NCI-H526 treated with DMSO at 0.1 percent for 48 hours (cell line): Measurements from ENCODE around the gene PDIA2.

Experiments used
- DNase-seq: peaks from one replicate; lab custom pipeline; 2025; lab: John Stamatoyannopoulos, UW

PDIA2 gene

DNA sequence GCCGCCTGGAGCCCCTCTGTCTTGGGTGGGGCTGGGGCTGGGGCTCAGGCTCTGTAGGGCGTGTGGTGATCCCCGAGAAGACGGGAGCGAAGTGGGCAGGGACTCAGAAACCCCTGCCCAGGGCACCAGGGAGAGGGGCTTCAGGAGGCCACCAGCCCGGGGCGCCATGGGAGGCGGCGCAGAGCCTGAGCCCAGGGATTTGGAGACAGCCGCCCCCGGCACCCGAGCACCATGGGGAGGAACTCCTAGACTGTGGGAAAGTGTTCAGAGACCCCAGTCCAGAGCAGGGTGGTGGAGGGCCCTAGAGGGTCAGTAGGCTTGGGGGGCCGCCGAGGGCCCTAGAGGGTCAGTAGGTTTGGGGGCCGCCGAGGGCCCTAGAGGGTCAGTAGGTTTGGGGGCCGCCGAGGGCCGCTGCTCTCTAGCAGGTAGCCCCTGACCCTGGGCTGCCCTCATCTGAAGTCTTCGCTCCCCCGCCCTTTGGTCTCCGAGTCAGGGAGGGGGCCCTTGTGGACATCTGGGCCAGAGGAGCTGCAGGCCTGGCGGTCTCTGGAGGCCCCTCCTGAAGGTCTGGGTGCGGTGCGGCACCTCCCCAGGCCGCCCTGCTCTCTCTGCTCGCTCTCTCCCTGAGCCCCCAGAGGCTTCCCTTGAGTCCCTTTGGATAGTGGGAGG lies 1.8 kb upstream of the PDIA2 start:
- DNase-seq, result no peak

- no peak for DNase-seq
Measured at GRCh38 chr16:281660-282255, 1.2 kb upstream of the PDIA2 start.

- no peak for DNase-seq
Measured at GRCh38 chr16:282491-282890, 473 bp upstream of the PDIA2 start.

DNA sequence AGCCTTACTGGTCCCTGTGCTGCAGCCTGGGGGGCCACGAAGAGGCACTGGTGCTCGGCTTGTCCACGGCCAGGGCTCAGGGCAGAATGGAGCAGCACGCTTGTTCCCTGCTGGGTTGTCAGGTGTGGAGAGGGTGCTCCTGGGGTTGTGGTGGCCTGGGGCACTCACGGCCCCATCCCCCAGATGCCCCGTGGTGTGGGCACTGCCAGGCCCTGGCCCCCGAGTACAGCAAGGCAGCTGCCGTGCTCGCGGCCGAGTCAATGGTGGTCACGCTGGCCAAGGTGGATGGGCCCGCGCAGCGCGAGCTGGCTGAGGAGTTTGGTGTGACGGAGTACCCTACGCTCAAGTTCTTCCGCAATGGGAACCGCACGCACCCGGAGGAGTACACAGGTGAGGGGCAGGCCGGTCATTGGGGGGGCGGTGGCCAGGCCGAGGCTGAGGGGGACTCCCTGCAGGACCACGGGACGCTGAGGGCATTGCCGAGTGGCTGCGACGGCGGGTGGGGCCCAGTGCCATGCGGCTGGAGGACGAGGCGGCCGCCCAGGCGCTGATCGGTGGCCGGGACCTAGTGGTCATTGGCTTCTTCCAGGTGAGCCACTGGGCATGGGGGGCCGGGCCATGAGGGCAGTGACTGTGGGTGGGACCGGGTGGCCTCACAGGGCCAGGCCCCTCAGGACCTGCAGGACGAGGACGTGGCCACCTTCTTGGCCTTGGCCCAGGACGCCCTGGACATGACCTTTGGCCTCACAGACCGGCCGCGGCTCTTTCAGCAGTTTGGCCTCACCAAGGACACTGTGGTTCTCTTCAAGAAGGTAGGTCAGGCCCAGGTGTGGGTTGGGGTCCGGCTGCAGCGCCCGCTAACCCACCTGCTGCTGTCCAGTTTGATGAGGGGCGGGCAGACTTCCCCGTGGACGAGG lies 1.5 kb downstream of the PDIA2 start:
- DNase-seq, result no peak

GRCh38 chr16:285146-286055 lies 2.4 kb downstream of the PDIA2 start:
- DNase-seq, result no peak

- no peak for DNase-seq
Measured at GRCh38 chr16:286491-287297, 3.7 kb downstream of the PDIA2 start.

DNA sequence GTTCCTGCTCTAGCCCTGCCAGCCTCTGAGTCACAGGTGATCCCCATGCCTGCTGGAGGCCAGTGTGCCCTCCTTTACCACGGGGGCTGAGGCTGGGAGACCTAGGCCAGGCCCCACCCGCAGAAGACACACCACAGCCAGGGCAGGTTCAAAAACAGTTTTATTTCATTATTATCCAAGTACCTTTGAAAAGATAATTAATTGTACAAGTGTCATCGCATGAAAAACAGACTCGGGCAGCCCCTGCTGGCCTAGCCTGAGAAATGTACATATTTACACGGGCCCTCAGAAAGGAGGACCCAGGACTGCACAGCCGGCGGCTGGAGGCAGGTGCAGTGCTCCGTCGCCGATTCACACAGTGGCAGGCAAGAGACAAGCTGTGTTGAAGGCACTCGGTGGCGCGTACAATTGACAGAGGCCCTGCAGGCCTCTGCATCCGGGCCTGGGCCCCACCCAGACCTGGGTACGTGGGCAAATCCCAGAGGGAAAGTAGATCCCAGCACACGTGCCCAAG lies 4.4 kb downstream of the PDIA2 start:
- DNase-seq, result no peak

DNA sequence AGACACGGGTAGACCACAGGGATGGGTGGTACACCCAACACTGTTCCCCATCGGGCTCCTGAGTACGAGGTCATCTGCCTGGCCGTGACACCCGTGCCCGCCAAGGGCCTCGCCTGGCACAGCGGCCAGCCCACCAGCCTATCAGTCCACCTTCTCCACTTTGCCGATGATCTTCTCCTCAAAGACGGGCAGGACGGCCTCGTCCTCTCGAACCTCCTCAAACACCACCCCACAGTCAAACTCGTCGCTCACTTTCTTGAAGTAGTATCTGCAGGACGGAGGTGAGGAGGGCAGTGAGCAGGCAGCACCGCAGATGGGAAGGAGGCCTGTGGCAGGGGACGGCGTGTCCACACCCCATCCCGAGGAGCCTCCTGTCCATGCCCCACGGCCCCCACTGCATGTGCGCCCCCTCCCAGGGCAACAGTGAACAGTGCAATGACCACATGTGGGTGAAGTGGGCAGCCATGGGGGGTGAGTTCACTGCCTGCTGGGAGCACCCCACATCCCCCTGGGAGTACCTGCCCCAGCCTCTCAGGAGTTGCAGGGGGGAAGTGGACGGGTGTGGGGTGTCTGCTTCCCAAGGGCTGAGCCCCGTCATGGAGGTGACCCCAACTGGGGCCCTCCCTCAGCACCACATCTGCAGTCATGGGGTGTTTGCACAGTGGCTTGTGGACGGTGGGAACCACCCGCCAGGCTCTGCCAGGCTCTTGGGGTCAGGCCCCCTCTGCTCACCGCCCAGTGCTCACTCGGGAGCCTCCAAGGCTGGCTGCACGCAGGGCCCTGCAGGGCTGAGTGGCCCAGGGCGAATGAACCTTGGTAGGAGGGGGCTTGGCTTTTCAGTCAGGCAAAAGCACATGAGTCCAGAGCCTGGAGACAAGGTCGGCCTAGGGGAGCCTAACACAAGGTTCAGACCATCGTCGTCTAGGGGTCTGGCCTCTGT lies 5.3 kb downstream of the PDIA2 start:
- no peak for DNase-seq

- no peak for DNase-seq
Measured at GRCh38 chr16:289395-289997, 6.5 kb downstream of the PDIA2 start.

DNA sequence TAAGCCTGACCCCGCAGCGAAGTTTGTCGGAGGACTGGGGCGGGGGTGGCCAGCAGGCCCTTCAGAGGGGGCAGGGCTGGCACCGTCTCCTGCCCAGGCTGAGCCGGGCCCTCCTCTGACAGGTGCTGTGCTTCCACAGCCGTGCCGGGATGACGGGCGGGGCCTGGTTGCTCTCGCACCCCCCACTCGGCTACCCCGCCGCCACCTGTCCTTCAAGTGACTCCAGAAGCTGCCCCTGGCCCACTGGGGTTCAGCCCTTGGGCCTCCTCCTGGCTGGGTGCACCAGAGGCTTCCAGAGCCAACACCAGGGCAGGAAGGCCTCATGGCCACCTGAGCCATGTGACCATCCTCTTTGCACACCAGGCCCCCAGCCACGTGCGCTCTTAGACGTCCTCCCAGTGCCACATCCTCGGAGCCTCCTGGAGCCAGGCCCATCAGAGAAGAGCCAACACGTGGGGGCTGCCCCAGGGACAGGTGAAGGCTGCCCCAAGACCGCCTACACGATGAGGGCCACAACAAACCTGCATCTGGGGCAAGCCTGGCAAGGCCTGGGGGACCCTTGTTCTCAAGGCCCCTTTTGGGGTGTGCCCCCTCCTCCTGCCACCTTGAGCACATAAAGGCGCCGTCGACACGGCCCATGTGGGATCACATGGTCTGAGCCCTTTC lies 7.2 kb downstream of the PDIA2 start:
- no peak for DNase-seq

DNA sequence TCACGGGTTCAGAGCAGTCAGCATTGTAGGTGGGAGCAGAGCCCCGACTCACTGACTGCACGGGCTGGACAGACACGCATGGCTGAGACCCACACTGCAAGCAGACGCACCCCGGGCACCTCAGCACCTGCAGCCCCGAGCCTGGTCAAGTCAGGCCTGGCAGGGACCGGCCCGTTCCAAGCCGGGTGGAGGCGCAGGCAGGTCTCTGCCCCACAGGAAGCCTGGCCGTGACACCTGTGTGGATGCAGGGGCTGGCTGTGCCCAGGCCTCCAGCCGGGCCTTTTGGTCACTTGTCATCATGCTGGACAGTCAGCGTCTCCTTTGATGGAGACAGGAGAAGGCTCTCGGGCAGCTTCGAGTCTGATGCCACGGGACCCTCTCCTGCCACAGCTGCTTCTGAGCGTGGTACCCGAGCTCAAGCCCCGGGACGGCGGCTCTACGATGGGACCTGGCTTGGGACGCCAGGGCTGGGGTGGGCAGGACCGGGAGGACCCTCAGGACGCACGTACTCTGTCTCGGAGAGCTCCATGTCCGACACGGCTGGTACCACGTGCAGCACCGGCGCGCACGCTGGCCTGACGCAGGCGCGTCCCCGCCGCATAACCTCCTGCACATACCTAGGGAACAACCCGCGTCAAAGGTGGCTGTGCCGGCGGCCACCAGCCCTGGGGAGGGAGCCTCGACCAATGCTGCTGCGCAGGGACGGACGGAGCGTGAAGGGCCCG lies 7.9 kb downstream of the PDIA2 start:
- no peak for DNase-seq

DNA sequence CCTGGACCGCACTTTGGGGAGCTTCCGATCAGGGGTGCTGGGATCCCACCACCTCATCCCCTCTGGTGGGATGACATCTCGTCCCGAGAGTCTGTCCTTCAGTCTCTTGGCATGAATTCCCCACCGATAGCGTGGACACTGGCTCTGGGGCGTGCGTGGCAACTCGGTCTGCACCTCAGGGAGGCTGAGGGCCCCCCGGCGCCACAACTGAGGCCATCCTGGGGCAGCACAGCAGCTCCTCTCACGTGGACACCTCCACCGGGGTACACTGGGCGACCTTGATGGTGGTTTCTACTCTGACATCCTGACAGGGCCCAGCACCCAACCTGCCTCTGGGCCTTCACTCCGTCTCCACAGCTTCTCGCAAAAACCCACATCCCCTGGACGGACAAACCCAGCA lies 8.6 kb downstream of the PDIA2 start:
- no peak for DNase-seq

- DNase-seq, result no peak
Measured at GRCh38 chr16:293043-293775, 10.2 kb downstream of the PDIA2 start.

DNA sequence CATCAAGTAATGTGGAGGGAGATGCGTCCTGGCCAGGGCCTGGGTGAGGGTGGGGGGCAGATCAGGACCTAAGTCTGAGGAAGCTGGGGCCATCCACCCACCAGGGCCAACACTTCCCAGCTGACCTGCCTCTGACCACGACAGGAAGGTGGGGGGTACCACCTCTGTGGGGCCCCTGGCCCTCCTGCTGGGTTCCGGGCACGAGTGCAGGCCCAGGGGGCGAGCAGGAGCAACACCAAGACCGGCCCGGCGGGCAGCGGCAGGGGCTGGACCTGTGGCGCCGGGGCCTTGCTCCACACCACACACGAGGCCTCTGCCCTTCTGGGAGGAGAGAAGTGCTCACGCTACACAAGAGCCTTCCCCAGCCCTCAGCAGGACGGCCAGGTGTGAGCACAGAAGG lies 13.3 kb downstream of the PDIA2 start:
- no peak for DNase-seq

- DNase-seq, result no peak
Measured at GRCh38 chr16:296806-297510, 14.0 kb downstream of the PDIA2 start.

DNA sequence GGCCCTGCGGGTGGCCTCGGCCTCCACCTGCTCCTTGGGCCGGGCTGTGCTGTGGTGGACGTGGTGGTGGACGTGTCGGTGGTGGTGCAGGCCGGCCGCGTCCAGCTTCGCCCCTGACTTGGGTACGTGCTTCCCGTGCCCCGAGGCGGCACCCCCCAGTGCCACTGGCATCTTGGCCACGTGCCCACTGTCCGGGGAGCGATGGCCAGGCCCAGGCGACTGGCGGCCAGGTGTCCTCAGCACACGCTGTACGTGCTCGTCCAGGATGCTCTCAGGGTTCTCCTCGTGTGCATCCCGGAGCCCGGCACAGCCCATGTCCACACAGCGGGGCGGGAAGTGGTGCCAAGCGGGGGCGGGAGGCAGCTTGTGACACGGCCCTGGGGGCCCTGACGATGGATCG lies 14.9 kb downstream of the PDIA2 start:
- DNase-seq, result no peak

DNA sequence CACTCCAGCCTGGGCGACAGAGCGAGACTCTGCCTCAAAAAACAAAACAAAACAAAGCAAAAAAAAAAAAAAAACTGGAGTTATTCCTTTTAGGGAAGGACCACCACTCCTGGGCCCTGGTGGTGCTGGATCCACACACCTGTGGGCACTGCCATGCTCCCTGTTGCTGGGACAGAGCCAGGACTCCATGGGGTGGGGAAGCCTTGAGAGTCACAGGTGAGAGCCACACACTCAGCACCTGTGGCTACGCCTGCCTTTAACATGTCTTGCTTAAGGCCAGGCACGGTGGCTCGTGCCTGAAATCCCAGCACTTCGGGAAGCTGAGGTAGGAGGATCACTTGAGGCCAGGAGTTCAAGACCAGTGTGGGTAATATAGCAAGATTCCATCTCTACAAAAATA lies 18.3 kb downstream of the PDIA2 start:
- DNase-seq, result no peak
